T-helper 2 cell treated with Interferon-gamma antibody and Interleukin-4, amounts not matched to agents 5 μg/mL and 100 μg/mL, for 36 hours (primary cell): ENCODE data around the gene TTC3.

Source experiments
- DNase-seq: peaks from one replicate; pipeline ENCODE4 v3.0.0; 2021; ENCODE audit warnings: low spot score
- H3K27ac Mint-ChIP-seq: one replicate; pipeline ENCODE4 v1.8.0; 2021; ENCODE audit warnings: mild to moderate bottlenecking, mixed read lengths
- H3K27me3 Mint-ChIP-seq: one replicate; pipeline ENCODE4 v1.8.0; 2021; ENCODE audit warnings: low read depth, mixed read lengths
- H3K36me3 Mint-ChIP-seq: one replicate; pipeline ENCODE4 v1.8.0; 2021; ENCODE audit warnings: low read depth, mixed read lengths
- H3K4me1 Mint-ChIP-seq: one replicate; pipeline ENCODE4 v1.8.0; 2021; ENCODE audit warnings: low read depth, mixed read lengths
- H3K4me3 Mint-ChIP-seq: one replicate; pipeline ENCODE4 v1.8.0; 2022; ENCODE audit warnings: mild to moderate bottlenecking, moderate library complexity, mixed read lengths
- H3K9me3 Mint-ChIP-seq: one replicate; pipeline ENCODE4 v1.8.0; 2021; ENCODE audit warnings: mixed read lengths

The TTC3 gene

GRCh38 chr21:37186983-37187382, 113.9 kb downstream of the TTC3 start:
- H3K4me3 Mint-ChIP-seq: no peak overlapping the region
- DNase-seq: no peak
- H3K9me3 Mint-ChIP-seq: no peaks in the 10 kb centered on the region
- peaks cover 19% of the 10 kb centered on the region for H3K4me1 Mint-ChIP-seq
- peaks cover 43% of the 10 kb centered on the region for H3K36me3 Mint-ChIP-seq
- H3K27ac Mint-ChIP-seq: peak overlapping the region; percentile 61
- no peaks in the 10 kb centered on the region for H3K27me3 Mint-ChIP-seq

GRCh38 chr21:37188825-37189224, 115.8 kb downstream of the TTC3 start:
- H3K27ac Mint-ChIP-seq: no peak overlapping the region
- H3K4me3 Mint-ChIP-seq: no peak overlapping the region
- H3K4me1 Mint-ChIP-seq: peaks cover 21% of the 10 kb centered on the region
- H3K9me3 Mint-ChIP-seq: no peaks in the 10 kb centered on the region
- no peaks in the 10 kb centered on the region for H3K27me3 Mint-ChIP-seq
- DNase-seq: no peak
- H3K36me3 Mint-ChIP-seq: peaks cover 35% of the 10 kb centered on the region

- H3K36me3 Mint-ChIP-seq: peaks cover 41% of the 10 kb centered on the region
- DNase-seq: no peak
- H3K4me1 Mint-ChIP-seq: peaks cover 11% of the 10 kb centered on the region
- H3K27ac Mint-ChIP-seq: no peak overlapping the region
- no peak overlapping the region for H3K4me3 Mint-ChIP-seq
- no peaks in the 10 kb centered on the region for H3K9me3 Mint-ChIP-seq
- no peaks in the 10 kb centered on the region for H3K27me3 Mint-ChIP-seq
Measured at GRCh38 chr21:37192019-37192418, 119.0 kb downstream of the TTC3 start.

- no peak overlapping the region for H3K4me3 Mint-ChIP-seq
- H3K9me3 Mint-ChIP-seq: no peaks in the 10 kb centered on the region
- H3K27ac Mint-ChIP-seq: no peak overlapping the region
- H3K27me3 Mint-ChIP-seq: no peaks in the 10 kb centered on the region
- DNase-seq: no peak
- peaks cover 41% of the 10 kb centered on the region for H3K36me3 Mint-ChIP-seq
- H3K4me1 Mint-ChIP-seq: peaks cover 7% of the 10 kb centered on the region
Measured at GRCh38 chr21:37193006-37193405, 120.0 kb downstream of the TTC3 start.

GRCh38 chr21:37193676-37194075, 120.6 kb downstream of the TTC3 start:
- DNase-seq: no peak
- peaks cover 41% of the 10 kb centered on the region for H3K36me3 Mint-ChIP-seq
- no peak overlapping the region for H3K27ac Mint-ChIP-seq
- H3K9me3 Mint-ChIP-seq: no peaks in the 10 kb centered on the region
- H3K27me3 Mint-ChIP-seq: no peaks in the 10 kb centered on the region
- no peak overlapping the region for H3K4me3 Mint-ChIP-seq
- H3K4me1 Mint-ChIP-seq: peaks cover 7% of the 10 kb centered on the region

- Mint-ChIP-seq H3K4me3 (no peak overlapping the region), H3K36me3 (peaks cover 35% of the 10 kb centered on the region), H3K27ac (no peak overlapping the region), H3K27me3 (no peaks in the 10 kb centered on the region), H3K4me1 (peaks cover 7% of the 10 kb centered on the region), H3K9me3 (no peaks in the 10 kb centered on the region)
- DNase-seq: no peak
Measured at GRCh38 chr21:37195059-37195458, 122.0 kb downstream of the TTC3 start.

- no peaks in the 10 kb centered on the region for H3K27me3 Mint-ChIP-seq
- H3K36me3 Mint-ChIP-seq: peaks cover 34% of the 10 kb centered on the region
- no peak overlapping the region for H3K27ac Mint-ChIP-seq
- no peak overlapping the region for H3K4me3 Mint-ChIP-seq
- H3K9me3 Mint-ChIP-seq: no peaks in the 10 kb centered on the region
- H3K4me1 Mint-ChIP-seq: peaks cover 7% of the 10 kb centered on the region
- DNase-seq: no peak
Measured at GRCh38 chr21:37195610-37196009, 122.6 kb downstream of the TTC3 start.

GRCh38 chr21:37196847-37197246, 123.8 kb downstream of the TTC3 start:
- no peaks in the 10 kb centered on the region for H3K27me3 Mint-ChIP-seq
- peaks cover 5% of the 10 kb centered on the region for H3K4me1 Mint-ChIP-seq
- H3K9me3 Mint-ChIP-seq: no peaks in the 10 kb centered on the region
- no peak overlapping the region for H3K27ac Mint-ChIP-seq
- no peak overlapping the region for H3K4me3 Mint-ChIP-seq
- H3K36me3 Mint-ChIP-seq: peaks cover 37% of the 10 kb centered on the region
- no peak for DNase-seq

- Mint-ChIP-seq H3K27ac (no peak overlapping the region), H3K9me3 (no peaks in the 10 kb centered on the region), H3K36me3 (peaks cover 40% of the 10 kb centered on the region), H3K27me3 (no peaks in the 10 kb centered on the region), H3K4me1 (peaks cover 2% of the 10 kb centered on the region), H3K4me3 (no peak overlapping the region)
- DNase-seq: no peak
Measured at GRCh38 chr21:37197746-37198145, 124.7 kb downstream of the TTC3 start.

- H3K4me1 Mint-ChIP-seq: peaks cover 2% of the 10 kb centered on the region
- DNase-seq: no peak
- no peaks in the 10 kb centered on the region for H3K9me3 Mint-ChIP-seq
Measured at GRCh38 chr21:37199057-37199924, 126.2 kb downstream of the TTC3 start.

GRCh38 chr21:37200641-37201480, 127.8 kb downstream of the TTC3 start:
- no peaks in the 10 kb centered on the region for H3K27me3 Mint-ChIP-seq
- H3K4me1 Mint-ChIP-seq: no peaks in the 10 kb centered on the region
- no peaks in the 10 kb centered on the region for H3K9me3 Mint-ChIP-seq
- peaks cover 38% of the 10 kb centered on the region for H3K36me3 Mint-ChIP-seq
- H3K4me3 Mint-ChIP-seq: no peak overlapping the region
- H3K27ac Mint-ChIP-seq: no peak overlapping the region
- DNase-seq: no peak

More at GRCh38 chr21:37199057-37199924, 126.2 kb downstream of the TTC3 start:
- H3K27ac Mint-ChIP-seq: no peak overlapping the region
- no peak overlapping the region for H3K4me3 Mint-ChIP-seq
- H3K27me3 Mint-ChIP-seq: no peaks in the 10 kb centered on the region
- peaks cover 45% of the 10 kb centered on the region for H3K36me3 Mint-ChIP-seq

- no peaks in the 10 kb centered on the region for H3K27me3 Mint-ChIP-seq
- peaks cover 30% of the 10 kb centered on the region for H3K36me3 Mint-ChIP-seq
- H3K9me3 Mint-ChIP-seq: no peaks in the 10 kb centered on the region
Measured at GRCh38 chr21:37202221-37203110, 129.4 kb downstream of the TTC3 start.

GRCh38 chr21:37204580-37204979, 131.5 kb downstream of the TTC3 start:
- Mint-ChIP-seq H3K36me3 (peaks cover 23% of the 10 kb centered on the region), H3K4me1 (peaks cover 15% of the 10 kb centered on the region), H3K9me3 (no peaks in the 10 kb centered on the region), H3K4me3 (no peak overlapping the region), H3K27me3 (no peaks in the 10 kb centered on the region), H3K27ac (no peak overlapping the region)
- DNase-seq: no peak

More at GRCh38 chr21:37202221-37203110, 129.4 kb downstream of the TTC3 start:
- Mint-ChIP-seq H3K4me1 (peaks cover 4% of the 10 kb centered on the region), H3K4me3 (no peak overlapping the region), H3K27ac (no peak overlapping the region)
- DNase-seq: no peak
